Skeletal muscle tissue (tissue), 4 donors: ENCODE data around the gene PURA. TPM values are rescaled to one million over a fixed set of nuclear protein-coding genes. Genes with fewer than 3 reads are reported as not detected.
"Not testable (repeated sequence)": the region's sequence is repeated elsewhere in the genome, so short reads cannot be mapped to it uniquely, and the experiment has no call there.

Experiments
- H3K27ac ChIP-seq: one replicate; pipeline ENCODE4 v1.7.0; 2013; ENCODE audit warnings: mild to moderate bottlenecking, low read depth, low read length, inconsistent platforms
- H3K27me3 ChIP-seq, 3 donors: one replicate each; pipeline ENCODE4 v1.7.0; 2013; ENCODE audit warnings: low read length in 3 of 3; ENCODE audit not compliant: control insufficient read depth in 3 of 3, insufficient read depth in 3 of 3
- H3K36me3 ChIP-seq, 3 donors: one replicate each; pipeline ENCODE4 v1.7.0; 2013; ENCODE audit warnings: low read length in 3 of 3; ENCODE audit not compliant: control insufficient read depth in 3 of 3, insufficient read depth in 3 of 3
- H3K4me1 ChIP-seq, 3 donors: one replicate each; pipeline ENCODE4 v1.7.0; 2013; ENCODE audit warnings: low read length in 3 of 3, mild to moderate bottlenecking in 3 of 3; ENCODE audit not compliant: control insufficient read depth in 3 of 3, insufficient read depth in 3 of 3
- H3K4me3 ChIP-seq, 3 donors: one replicate each; pipeline ENCODE4 v1.7.0; 2013; ENCODE audit warnings: low read length in 3 of 3
- H3K9ac ChIP-seq, 3 donors: one replicate each; pipeline ENCODE4 v1.7.0; 2013; ENCODE audit warnings: low read length in 3 of 3, mild to moderate bottlenecking in 3 of 3, moderate library complexity in 2 of 3, low read depth in 1 of 3
- H3K9me3 ChIP-seq, 3 donors: one replicate each; pipeline ENCODE4 v1.7.0; 2013; ENCODE audit warnings: low read length in 3 of 3; ENCODE audit not compliant: control insufficient read depth in 3 of 3
- total RNA-seq: library from RNA; depleted of rRNA; stranded (reverse); fragments of >200 nt; gene quantifications from one replicate; pipeline ENCODE4 v1.2.3, GENCODE V29; 2014
- donor health status: Osteomylitis.

PURA gene
- total RNA-seq, 1 donor from 2014 or later: 7.8 TPM

- Histone ChIP-seq H3K9me3 (no peaks in the 10 kb centered on the region), H3K27ac (no peak overlapping the region), H3K36me3 (no peaks in the 10 kb centered on the region), H3K4me3 (no peak overlapping the region), H3K9ac (no peak overlapping the region), H3K4me1 (peaks cover 6 to 17% (median 13%) of the 10 kb centered on the region in 3 donors), H3K27me3 (no peaks in the 10 kb centered on the region)
Measured at GRCh38 chr5:140153905-140154304, 40.0 kb downstream of the PURA start.

- H3K4me1 ChIP-seq: peaks cover 6 to 17% (median 13%) of the 10 kb centered on the region in 3 donors
- H3K27ac ChIP-seq, H3K4me3 ChIP-seq, H3K36me3 ChIP-seq, H3K27me3 ChIP-seq, H3K9me3 ChIP-seq, H3K9ac ChIP-seq: not testable (repeated sequence)
Measured at GRCh38 chr5:140154710-140155381, 40.9 kb downstream of the PURA start.

- peak overlapping the region; percentile 52 to 69 (median 65) for H3K4me3 ChIP-seq
- H3K27me3 ChIP-seq: no peaks in the 10 kb centered on the region
- H3K9ac ChIP-seq: peak overlapping the region; percentile 57 to 74 (median 67)
Measured at GRCh38 chr5:140157032-140157781, 43.3 kb downstream of the PURA start.

GRCh38 chr5:140159014-140159927, 45.4 kb downstream of the PURA start:
- Histone ChIP-seq H3K27me3 (no peaks in the 10 kb centered on the region), H3K4me3 (no peak overlapping the region), H3K9me3 (no peaks in the 10 kb centered on the region)

More at GRCh38 chr5:140157032-140157781, 43.3 kb downstream of the PURA start:
- no peaks in the 10 kb centered on the region for H3K9me3 ChIP-seq
- peak overlapping the region; percentile 30 for H3K27ac ChIP-seq
- no peaks in the 10 kb centered on the region for H3K36me3 ChIP-seq
- H3K4me1 ChIP-seq: peaks cover 6 to 17% (median 13%) of the 10 kb centered on the region in 3 donors

GRCh38 chr5:140162275-140162674, 48.4 kb downstream of the PURA start:
- Histone ChIP-seq H3K27ac (no peak overlapping the region), H3K4me3 (no peak overlapping the region), H3K27me3 (no peaks in the 10 kb centered on the region), H3K9ac (no peak overlapping the region), H3K36me3 (no peaks in the 10 kb centered on the region), H3K9me3 (no peaks in the 10 kb centered on the region), H3K4me1 (peaks cover 4 to 12% (median 5%) of the 10 kb centered on the region in 3 donors)

More at GRCh38 chr5:140159014-140159927, 45.4 kb downstream of the PURA start:
- H3K4me1 ChIP-seq: peaks cover 4 to 11% (median 9%) of the 10 kb centered on the region in 3 donors
- no peaks in the 10 kb centered on the region for H3K36me3 ChIP-seq
- no peak overlapping the region for H3K9ac ChIP-seq
- no peak overlapping the region for H3K27ac ChIP-seq

GRCh38 chr5:140162781-140163180, 48.9 kb downstream of the PURA start:
- Histone ChIP-seq H3K27me3 (no peaks in the 10 kb centered on the region), H3K4me1 (peaks cover 0 to 9% (median 5%) of the 10 kb centered on the region in 3 donors), H3K27ac (no peak overlapping the region), H3K9ac (no peak overlapping the region), H3K36me3 (no peaks in the 10 kb centered on the region), H3K4me3 (no peak overlapping the region), H3K9me3 (no peaks in the 10 kb centered on the region)

GRCh38 chr5:140165101-140165922, 51.4 kb downstream of the PURA start:
- Histone ChIP-seq H3K36me3 (no peaks in the 10 kb centered on the region), H3K27ac (no peak overlapping the region), H3K9me3 (no peaks in the 10 kb centered on the region), H3K4me1 (peaks cover 0 to 9% (median 5%) of the 10 kb centered on the region in 3 donors), H3K27me3 (no peaks in the 10 kb centered on the region), H3K9ac (no peak overlapping the region), H3K4me3 (no peak overlapping the region)

- H3K27ac ChIP-seq: no peak overlapping the region
- no peaks in the 10 kb centered on the region for H3K36me3 ChIP-seq
- no peak overlapping the region for H3K4me3 ChIP-seq
- H3K27me3 ChIP-seq: no peaks in the 10 kb centered on the region
- peaks cover 0 to 9% (median 5%) of the 10 kb centered on the region in 3 donors for H3K4me1 ChIP-seq
- no peaks in the 10 kb centered on the region for H3K9me3 ChIP-seq
- no peak overlapping the region for H3K9ac ChIP-seq
Measured at GRCh38 chr5:140165923-140166270, 52.0 kb downstream of the PURA start.

- Histone ChIP-seq H3K9ac (no peak overlapping the region), H3K4me1 (peaks cover 0 to 9% (median 5%) of the 10 kb centered on the region in 3 donors), H3K27me3 (no peaks in the 10 kb centered on the region), H3K27ac (no peak overlapping the region), H3K9me3 (no peaks in the 10 kb centered on the region), H3K36me3 (no peaks in the 10 kb centered on the region), H3K4me3 (no peak overlapping the region)
Measured at GRCh38 chr5:140166911-140167310, 53.0 kb downstream of the PURA start.
